ENCODE measurements around the gene MSGN1. TPM values are rescaled to one million over a fixed set of nuclear protein-coding genes. Genes with fewer than 3 reads are reported as not detected.
A peak's percentile ranks its signal among the peaks of the same experiment; 100 is the strongest.

The MSGN1 gene
- total RNA-seq, 2 experiments from 2014 or later = not detected

GRCh38 chr2:17843457-17843856, 27.2 kb downstream of the MSGN1 start:
- ChIA-PET POLR2A (no interaction called here), CTCF (no interaction called here)
- Mint-ChIP-seq H3K9me3 (no peaks in the 10 kb centered on the region), H3K4me1 (no peaks in the 10 kb centered on the region), H3K27me3 (peaks cover 14% of the 10 kb centered on the region), H3K27ac (no peak overlapping the region), H3K36me3 (ENCODE audit: low read depth) (no peaks in the 10 kb centered on the region), H3K4me3 (no peak overlapping the region)
- no peak for DNase-seq

- Mint-ChIP-seq H3K36me3 (ENCODE audit: low read depth) (no peaks in the 10 kb centered on the region), H3K9me3 (no peaks in the 10 kb centered on the region), H3K4me1 (no peaks in the 10 kb centered on the region), H3K27ac (no peak overlapping the region), H3K4me3 (no peak overlapping the region), H3K27me3 (peaks cover 10% of the 10 kb centered on the region)
- ChIA-PET CTCF (interaction anchor here (0.8 kb wide), 1 partner anchor 11 kb away, joined by 3 read pairs; no protein-coding TSS in a partner anchor), POLR2A (no interaction called here)
- DNase-seq = no peak
Measured at GRCh38 chr2:17845806-17846205, 29.5 kb downstream of the MSGN1 start.

GRCh38 chr2:17846676-17847075, 30.4 kb downstream of the MSGN1 start:
- ChIA-PET POLR2A (no interaction called here), CTCF (interaction anchor here (0.8 kb wide), 1 partner anchor 10 kb away, joined by 3 read pairs; no protein-coding TSS in a partner anchor)
- H3K27ac Mint-ChIP-seq = no peak overlapping the region
- no peaks in the 10 kb centered on the region for H3K4me1 Mint-ChIP-seq
- peaks cover 10% of the 10 kb centered on the region for H3K27me3 Mint-ChIP-seq
- no peak overlapping the region for H3K4me3 Mint-ChIP-seq
- H3K9me3 Mint-ChIP-seq = no peaks in the 10 kb centered on the region
- no peaks in the 10 kb centered on the region for H3K36me3 Mint-ChIP-seq (ENCODE audit: low read depth)
- no peak for DNase-seq

DNA sequence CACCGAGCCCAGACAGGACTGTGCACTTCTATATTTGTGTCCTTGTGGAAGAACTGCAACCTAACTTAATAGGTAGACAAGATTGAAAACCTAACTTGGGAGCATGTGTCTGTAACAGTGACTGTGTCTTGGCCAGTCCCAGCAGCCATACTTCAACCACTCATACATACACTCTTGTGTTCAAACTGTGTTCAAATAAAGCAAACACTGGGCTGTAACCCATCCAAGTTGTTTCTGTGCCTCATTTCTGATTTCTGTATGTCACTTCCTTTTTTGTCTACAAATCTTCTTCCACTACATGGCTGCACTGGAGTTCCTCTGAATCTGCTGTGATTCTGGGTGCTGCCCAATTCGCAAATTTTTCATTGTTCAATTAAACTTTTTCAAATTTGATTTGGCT, 31.0 kb downstream of the MSGN1 start:
- Mint-ChIP-seq H3K27me3 (peaks cover 8% of the 10 kb centered on the region), H3K4me1 (no peaks in the 10 kb centered on the region), H3K9me3 (no peaks in the 10 kb centered on the region), H3K27ac (no peak overlapping the region), H3K4me3 (no peak overlapping the region), H3K36me3 (ENCODE audit: low read depth) (no peaks in the 10 kb centered on the region)
- no peak for DNase-seq
- CTCF ChIA-PET = interaction anchor here (1.3 kb wide), 1 partner anchor 9 kb away, joined by 3 read pairs; no protein-coding TSS in a partner anchor
- POLR2A ChIA-PET = no interaction called here

DNA sequence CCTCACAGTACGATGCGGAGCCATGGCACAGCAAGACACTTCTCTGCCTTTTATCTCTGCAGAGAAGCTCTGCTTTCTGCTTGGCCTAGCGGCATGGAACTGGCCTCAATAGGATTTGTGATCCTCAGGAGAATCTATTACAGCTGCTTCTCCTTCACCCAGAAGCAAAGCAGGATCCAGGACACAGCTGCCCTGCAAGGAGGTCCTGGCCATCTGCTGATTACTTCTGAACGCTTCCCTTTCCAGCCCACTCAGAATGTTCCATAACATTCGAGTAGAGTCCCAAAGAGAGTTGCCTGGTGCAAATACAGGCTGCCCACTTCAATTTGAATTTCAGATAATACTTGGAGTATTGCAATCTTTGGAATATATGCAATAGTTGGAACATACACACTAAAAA, 33.0 kb downstream of the MSGN1 start:
- ChIA-PET POLR2A (no interaction called here), CTCF (interaction anchor here (1.2 kb wide), 1 partner anchor 301 kb away, joined by 3 read pairs; no protein-coding TSS in a partner anchor)
- Mint-ChIP-seq H3K4me1 (no peaks in the 10 kb centered on the region), H3K9me3 (no peaks in the 10 kb centered on the region), H3K27ac (no peak overlapping the region), H3K27me3 (no peaks in the 10 kb centered on the region), H3K36me3 (ENCODE audit: low read depth) (no peaks in the 10 kb centered on the region), H3K4me3 (no peak overlapping the region)
- no peak for DNase-seq

- ChIA-PET POLR2A (no interaction called here), CTCF (interaction anchor here (0.9 kb wide), 1 partner anchor 331 kb away, joined by 3 read pairs; no protein-coding TSS in a partner anchor)
- no peak overlapping the region for H3K4me3 Mint-ChIP-seq
- peaks cover under 1% of the 10 kb centered on the region for H3K27me3 Mint-ChIP-seq
- H3K36me3 Mint-ChIP-seq (ENCODE audit: low read depth) = no peaks in the 10 kb centered on the region
- no peak overlapping the region for H3K27ac Mint-ChIP-seq
- DNase-seq = no peak
- H3K4me1 Mint-ChIP-seq = no peaks in the 10 kb centered on the region
- no peaks in the 10 kb centered on the region for H3K9me3 Mint-ChIP-seq
Measured at GRCh38 chr2:17850151-17850550, 33.9 kb downstream of the MSGN1 start.

- H3K9me3 Mint-ChIP-seq = no peaks in the 10 kb centered on the region
- CTCF ChIA-PET = interaction anchor here (0.7 to 1.0 kb wide), 2 partner anchors 309 to 326 kb away, joined by 3 read pairs; no protein-coding TSS in a partner anchor
- no peaks in the 10 kb centered on the region for H3K36me3 Mint-ChIP-seq (ENCODE audit: low read depth)
- DNase-seq = peak; percentile 24
- H3K4me3 Mint-ChIP-seq = no peak overlapping the region
- H3K27me3 Mint-ChIP-seq = peaks cover 10% of the 10 kb centered on the region
- POLR2A ChIA-PET = no interaction called here
- no peaks in the 10 kb centered on the region for H3K4me1 Mint-ChIP-seq
- no peak overlapping the region for H3K27ac Mint-ChIP-seq
Measured at GRCh38 chr2:17851731-17852585, 35.7 kb downstream of the MSGN1 start.

DNA sequence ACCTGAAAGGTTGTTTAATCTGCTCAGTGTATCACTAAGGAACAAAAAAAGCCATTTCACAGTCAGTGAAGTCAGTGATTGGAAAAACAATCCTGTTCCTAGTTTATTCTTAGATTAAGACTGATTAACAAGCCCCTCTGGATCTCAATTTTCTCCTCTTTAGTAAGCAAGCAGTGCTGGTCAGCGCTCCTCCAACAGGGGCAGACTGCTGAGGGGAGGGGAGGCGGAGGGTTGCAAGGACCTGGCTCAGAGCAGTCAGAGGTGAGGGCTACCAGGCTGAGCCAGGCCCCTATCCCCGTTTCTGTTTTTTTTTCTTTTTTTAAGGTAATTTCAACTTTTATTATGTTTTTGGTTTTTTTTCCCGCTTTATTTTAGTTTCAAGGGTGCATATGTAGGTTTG, 37.5 kb downstream of the MSGN1 start:
- ChIA-PET POLR2A (no interaction called here), CTCF (no interaction called here)
- no peak for DNase-seq
- no peak overlapping the region for H3K4me3 Mint-ChIP-seq
- H3K27me3 Mint-ChIP-seq = peaks cover 12% of the 10 kb centered on the region
- no peaks in the 10 kb centered on the region for H3K9me3 Mint-ChIP-seq
- no peak overlapping the region for H3K27ac Mint-ChIP-seq
- no peaks in the 10 kb centered on the region for H3K36me3 Mint-ChIP-seq (ENCODE audit: low read depth)
- H3K4me1 Mint-ChIP-seq = no peaks in the 10 kb centered on the region

DNA sequence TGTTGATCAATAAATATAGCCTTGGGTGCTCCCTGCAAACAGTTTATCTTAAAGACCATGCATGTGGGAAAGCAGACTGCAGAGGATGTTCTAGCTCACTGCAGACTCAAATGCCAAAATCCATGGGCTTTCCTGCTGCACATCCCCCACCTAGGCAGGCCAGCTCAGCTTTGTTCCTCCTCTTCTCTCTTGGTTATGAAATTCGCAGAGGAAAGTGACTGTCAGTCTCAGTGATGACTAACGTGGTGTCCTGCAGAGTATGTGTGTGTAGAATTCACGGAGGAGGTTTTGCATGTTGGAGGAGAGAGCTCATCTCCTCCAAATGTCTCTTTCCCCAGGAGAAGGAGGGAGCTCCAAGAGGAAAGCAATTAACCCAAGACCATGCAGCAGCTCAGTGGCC, 40.8 kb downstream of the MSGN1 start:
- ChIA-PET CTCF (interaction anchor here (0.7 kb wide), 1 partner anchor 11 kb away, joined by 3 read pairs; no protein-coding TSS in a partner anchor), POLR2A (no interaction called here)
- Mint-ChIP-seq H3K27me3 (peaks cover 12% of the 10 kb centered on the region), H3K4me3 (no peak overlapping the region), H3K4me1 (no peaks in the 10 kb centered on the region), H3K36me3 (ENCODE audit: low read depth) (no peaks in the 10 kb centered on the region), H3K27ac (no peak overlapping the region), H3K9me3 (no peaks in the 10 kb centered on the region)
- DNase-seq = no peak

DNA sequence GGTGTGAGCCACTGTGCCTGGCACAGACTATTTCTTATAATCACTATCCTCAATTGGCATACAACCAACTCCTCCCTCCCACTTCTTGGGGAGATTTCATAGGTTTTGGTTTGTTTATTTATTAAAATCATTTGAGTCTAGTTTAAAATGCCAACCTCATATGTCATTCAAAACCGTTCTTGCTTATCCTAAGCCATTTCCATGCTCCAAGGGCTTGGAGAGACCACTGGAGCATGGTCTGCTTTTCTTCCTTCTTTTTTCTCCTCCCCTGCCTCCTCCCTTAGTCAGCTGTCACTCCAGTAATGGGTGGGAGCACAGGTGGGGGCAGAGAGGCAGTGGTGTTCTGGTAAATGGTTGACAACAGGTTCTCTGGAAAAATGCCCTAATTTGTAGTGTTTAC, 41.8 kb downstream of the MSGN1 start:
- Mint-ChIP-seq H3K27ac (no peak overlapping the region), H3K4me3 (no peak overlapping the region), H3K36me3 (ENCODE audit: low read depth) (no peaks in the 10 kb centered on the region), H3K9me3 (no peaks in the 10 kb centered on the region), H3K27me3 (peaks cover 12% of the 10 kb centered on the region), H3K4me1 (no peaks in the 10 kb centered on the region)
- CTCF ChIA-PET = no interaction called here
- POLR2A ChIA-PET = no interaction called here
- no peak for DNase-seq

DNA sequence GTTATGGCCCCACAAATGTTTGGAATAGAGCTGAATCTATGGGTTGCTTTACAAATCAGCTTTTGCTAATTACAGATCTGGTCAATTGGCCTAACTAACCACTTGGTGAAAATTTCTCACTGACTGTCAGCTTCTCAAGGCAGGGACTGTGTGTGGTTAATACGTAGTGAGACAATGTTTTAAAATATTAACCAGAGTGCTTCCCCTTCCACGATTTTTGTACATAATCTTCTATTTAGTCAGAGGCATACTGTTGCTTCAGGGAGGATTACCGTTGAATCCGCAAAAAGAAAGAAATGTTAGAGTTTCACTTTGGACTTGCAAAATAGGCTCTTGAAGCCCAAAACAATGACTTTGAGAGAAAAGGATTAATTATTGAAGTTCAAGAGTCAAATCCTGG, 47.3 kb downstream of the MSGN1 start:
- POLR2A ChIA-PET = no interaction called here
- DNase-seq = no peak
- no peaks in the 10 kb centered on the region for H3K9me3 Mint-ChIP-seq
- CTCF ChIA-PET = no interaction called here
- no peaks in the 10 kb centered on the region for H3K4me1 Mint-ChIP-seq
- H3K27ac Mint-ChIP-seq = no peak overlapping the region
- no peaks in the 10 kb centered on the region for H3K36me3 Mint-ChIP-seq (ENCODE audit: low read depth)
- H3K4me3 Mint-ChIP-seq = no peak overlapping the region
- no peaks in the 10 kb centered on the region for H3K27me3 Mint-ChIP-seq

GRCh38 chr2:17864676-17865075, 48.4 kb downstream of the MSGN1 start:
- Mint-ChIP-seq H3K27me3 (no peaks in the 10 kb centered on the region), H3K36me3 (ENCODE audit: low read depth) (no peaks in the 10 kb centered on the region), H3K27ac (no peak overlapping the region), H3K4me1 (no peaks in the 10 kb centered on the region), H3K4me3 (no peak overlapping the region), H3K9me3 (no peaks in the 10 kb centered on the region)
- ChIA-PET CTCF (no interaction called here), POLR2A (no interaction called here)
- no peak for DNase-seq

GRCh38 chr2:17867133-17867532, 50.9 kb downstream of the MSGN1 start:
- POLR2A ChIA-PET = no interaction called here
- no peak for DNase-seq
- Mint-ChIP-seq H3K36me3 (ENCODE audit: low read depth) (no peaks in the 10 kb centered on the region), H3K27me3 (no peaks in the 10 kb centered on the region), H3K4me3 (no peak overlapping the region), H3K4me1 (no peaks in the 10 kb centered on the region), H3K27ac (no peak overlapping the region), H3K9me3 (no peaks in the 10 kb centered on the region)
- CTCF ChIA-PET = no interaction called here

Measured in activated CD4-positive, alpha-beta memory T cell treated with anti-CD3 and anti-CD28 coated beads, Interleukin-2, amount 10 ng/mL, durations not matched to agents 7 days and 5 days (primary cell).